ACC112 (cell line): ENCODE data around the gene GK.
"Not testable (repeated sequence)": the region's sequence is repeated elsewhere in the genome, so short reads cannot be mapped to it uniquely, and the experiment has no call there.

Experiments
- H2AFZ ChIP-seq: fragments of 200-600 bp; sonication (generic); one replicate; pipeline ENCODE4 v1.6.0; 2017; ENCODE audit warnings: antibody characterized with exemption, low read length; ENCODE audit not compliant: unreplicated experiment
- H3K27ac ChIP-seq: fragments of 200-600 bp; sonication (generic); 2 replicates; pipeline ENCODE4 v1.5.1; 2014; ENCODE audit warnings: low read depth, mild to moderate bottlenecking, antibody characterized with exemption, low read length, moderate library complexity
- H3K27me3 ChIP-seq: fragments of 200-600 bp; sonication (generic); 2 replicates; pipeline ENCODE4 v1.6.1; 2014; ENCODE audit warnings: mild to moderate bottlenecking, antibody characterized with exemption, low read length, moderate library complexity, mixed read lengths; ENCODE audit not compliant: insufficient read depth
- H3K36me3 ChIP-seq: fragments of 200-600 bp; sonication (generic); 2 replicates; pipeline ENCODE4 v1.6.1; 2016; ENCODE audit warnings: mild to moderate bottlenecking, antibody characterized with exemption, low read length, moderate library complexity, mixed read lengths; ENCODE audit not compliant: insufficient read depth
- H3K4me1 ChIP-seq: fragments of 200-600 bp; sonication (generic); one replicate; pipeline ENCODE4 v1.6.1; 2016; ENCODE audit warnings: low read length, mixed read lengths; ENCODE audit not compliant: insufficient read depth, unreplicated experiment, control insufficient read depth
- H3K4me3 ChIP-seq: fragments of 200-600 bp; sonication (generic); 2 replicates; pipeline ENCODE4 v1.5.1; 2014; ENCODE audit warnings: mild to moderate bottlenecking, low read depth, low read length
- H3K79me2 ChIP-seq: fragments of 200-600 bp; sonication (generic); one replicate; pipeline ENCODE4 v1.6.0; 2016; ENCODE audit warnings: low read length; ENCODE audit not compliant: control insufficient read depth, unreplicated experiment, insufficient read depth

The GK gene

DNA sequence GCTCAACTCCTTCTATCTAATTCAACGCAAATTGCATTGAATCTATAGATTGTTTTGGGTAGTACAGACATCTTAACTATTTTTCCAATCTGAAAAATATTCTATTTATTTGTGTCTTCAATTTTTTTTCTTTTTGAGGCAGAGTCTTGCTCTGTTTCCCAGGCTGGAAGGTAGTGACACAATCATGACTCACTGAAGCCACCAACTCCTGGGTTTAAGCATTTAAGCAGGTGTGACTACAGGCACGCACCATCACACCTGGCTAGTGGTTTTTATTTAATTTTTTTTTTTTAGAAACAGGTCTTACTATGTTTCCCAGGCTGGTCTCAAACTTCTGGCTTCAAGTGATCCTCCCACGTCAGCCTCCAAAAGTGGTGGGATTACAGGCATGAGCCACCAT lies 98.3 kb downstream of the GK start:
- no peaks in the 10 kb centered on the region for H3K36me3 ChIP-seq
- H2AFZ ChIP-seq = no peak overlapping the region
- no peak overlapping the region for H3K4me3 ChIP-seq
- H3K27me3 ChIP-seq = peaks cover 4% of the 10 kb centered on the region; the same call in 1 of the 2 replicates
- no peaks in the 10 kb centered on the region for H3K4me1 ChIP-seq
- H3K27ac ChIP-seq = no peak overlapping the region
- no peaks in the 10 kb centered on the region for H3K79me2 ChIP-seq

DNA sequence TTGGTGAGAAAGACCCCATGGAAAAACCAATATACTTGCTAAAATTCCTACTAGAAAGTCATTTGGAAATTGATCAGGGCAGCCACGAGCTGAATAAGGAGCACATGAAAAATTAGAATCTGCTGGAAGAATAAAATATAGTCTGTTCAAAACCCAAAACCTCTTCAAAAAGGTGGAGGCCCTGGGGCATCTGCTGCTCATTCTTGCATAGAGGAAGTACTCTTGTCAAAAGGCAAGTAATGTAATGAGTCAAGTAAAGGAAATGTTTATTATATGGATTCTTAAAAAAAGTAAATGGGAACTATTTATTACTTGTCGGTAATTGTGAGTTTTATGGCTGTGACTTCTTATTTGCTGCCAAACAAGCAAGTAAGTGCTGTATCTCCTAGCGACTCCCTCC lies 109.5 kb downstream of the GK start:
- no peak overlapping the region for H2AFZ ChIP-seq
- no peaks in the 10 kb centered on the region for H3K36me3 ChIP-seq
- no peaks in the 10 kb centered on the region for H3K79me2 ChIP-seq
- H3K27ac ChIP-seq = no peak overlapping the region
- peaks cover 5% of the 10 kb centered on the region; the same call in 1 of the 2 replicates for H3K27me3 ChIP-seq
- H3K4me1 ChIP-seq = no peaks in the 10 kb centered on the region
- H3K4me3 ChIP-seq = no peak overlapping the region

DNA sequence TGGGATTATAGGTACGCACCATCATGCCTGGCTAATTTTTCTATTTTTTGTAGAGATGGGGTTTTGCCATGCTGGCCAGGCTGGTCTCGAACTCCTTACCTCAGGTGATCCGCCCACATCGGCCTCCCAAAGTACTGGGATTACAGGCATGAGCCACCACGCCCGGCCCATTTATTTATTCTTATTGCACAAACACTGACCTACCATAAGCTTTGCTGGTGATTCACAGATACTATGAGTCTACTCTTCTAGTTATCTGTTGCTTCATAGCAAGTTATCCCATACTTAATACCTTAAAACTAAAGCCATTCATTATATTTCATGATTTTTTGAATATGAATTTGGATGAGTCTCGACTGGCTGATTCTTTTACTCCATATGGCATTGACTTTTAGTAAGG lies 120.5 kb downstream of the GK start:
- not testable (repeated sequence) for H3K79me2 ChIP-seq, H3K27me3 ChIP-seq, H2AFZ ChIP-seq, H3K4me1 ChIP-seq, H3K36me3 ChIP-seq, H3K4me3 ChIP-seq, H3K27ac ChIP-seq

DNA sequence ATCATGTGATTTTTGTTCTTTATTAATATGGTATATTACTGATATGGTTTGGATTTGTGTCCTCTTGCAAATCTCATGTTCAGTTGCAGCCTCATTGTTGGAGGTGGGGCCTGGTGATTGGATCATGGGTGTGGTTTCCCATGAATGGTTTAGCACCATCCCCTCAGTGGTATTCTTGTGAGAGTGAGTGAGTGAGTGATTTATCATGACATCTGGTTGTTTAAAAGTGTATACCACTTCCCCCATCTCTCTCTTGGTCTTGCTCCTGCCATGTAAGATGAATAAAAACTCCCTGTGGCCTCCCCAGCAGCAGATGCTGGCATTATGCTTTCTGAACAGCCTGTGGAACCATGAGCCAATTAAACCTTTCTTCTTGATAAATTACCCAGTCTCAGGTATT lies 124.4 kb downstream of the GK start:
- H3K27ac ChIP-seq = no peak overlapping the region

DNA sequence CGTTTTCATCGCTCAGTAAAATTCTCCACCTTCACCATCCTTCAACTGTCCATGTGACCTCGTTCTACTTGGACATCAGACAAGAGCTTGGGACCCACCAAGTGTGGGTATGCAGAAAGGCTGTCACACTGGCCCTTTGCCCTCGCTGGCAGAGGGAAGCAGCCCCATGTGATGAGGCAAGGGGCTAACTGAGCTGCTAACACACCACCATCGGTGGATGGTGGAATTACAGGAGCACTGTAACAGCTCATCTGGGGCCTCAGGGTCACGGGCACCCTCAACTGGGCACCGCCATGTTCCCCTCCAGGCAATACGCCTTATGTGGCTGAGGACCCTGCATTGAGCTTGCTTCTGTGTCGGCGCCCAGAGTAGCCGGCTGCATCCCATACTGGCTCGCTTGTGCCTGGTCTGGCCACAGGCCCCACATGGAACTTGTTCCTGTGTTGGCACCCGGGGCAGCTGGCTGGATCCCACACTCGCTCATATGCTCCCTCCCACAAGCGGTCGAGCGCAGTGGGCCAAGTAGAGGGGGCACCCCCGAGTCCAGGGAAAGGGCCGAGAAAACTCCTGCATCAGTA lies 126.3 kb downstream of the GK start:
- Histone ChIP-seq H3K4me1 (no peaks in the 10 kb centered on the region), H3K79me2 (no peaks in the 10 kb centered on the region), H3K27me3 (0 out of 2 replicates have a peak, but pooled peaks cover 7% of the 10 kb centered on the region), H2AFZ (no peak overlapping the region), H3K36me3 (no peaks in the 10 kb centered on the region), H3K4me3 (no peak overlapping the region), H3K27ac (no peak overlapping the region)

More for the DNA sequence above, 124.4 kb downstream of the GK start:
- no peak overlapping the region for H2AFZ ChIP-seq
- no peak overlapping the region for H3K4me3 ChIP-seq
- H3K36me3 ChIP-seq = no peaks in the 10 kb centered on the region
- no peaks in the 10 kb centered on the region for H3K79me2 ChIP-seq
- 0 out of 2 replicates have a peak, but pooled peaks cover 7% of the 10 kb centered on the region for H3K27me3 ChIP-seq
- H3K4me1 ChIP-seq = no peaks in the 10 kb centered on the region
